Endothelial cell (in vitro differentiated cells): ENCODE measurements around the gene LEF1. TPM values are rescaled to one million over a fixed set of nuclear protein-coding genes. Genes with fewer than 3 reads are reported as not detected.

Source experiments
- DNase-seq: peaks from one replicate; pipeline ENCODE4 v3.0.0; 2021; ENCODE audit warnings: low spot score
- H3K27ac Mint-ChIP-seq: one replicate; pipeline ENCODE4 v1.8.0; 2021; ENCODE audit warnings: mixed read lengths, inconsistent platforms; ENCODE audit not compliant: unreplicated experiment
- H3K27me3 Mint-ChIP-seq: one replicate; pipeline ENCODE4 v1.8.0; 2021; ENCODE audit warnings: mild to moderate bottlenecking, moderate library complexity, mixed read lengths, inconsistent platforms; ENCODE audit not compliant: unreplicated experiment
- H3K36me3 Mint-ChIP-seq: one replicate; pipeline ENCODE4 v1.8.0; 2021; ENCODE audit warnings: mild to moderate bottlenecking, low read depth, mixed read lengths, inconsistent platforms; ENCODE audit not compliant: unreplicated experiment
- H3K4me1 Mint-ChIP-seq: one replicate; pipeline ENCODE4 v1.8.0; 2021; ENCODE audit warnings: mild to moderate bottlenecking, mixed read lengths, inconsistent platforms; ENCODE audit not compliant: unreplicated experiment
- H3K4me3 Mint-ChIP-seq: one replicate; pipeline ENCODE4 v1.8.0; 2021; ENCODE audit warnings: mild to moderate bottlenecking, mixed read lengths, inconsistent platforms; ENCODE audit not compliant: unreplicated experiment
- H3K9me3 Mint-ChIP-seq: one replicate; pipeline ENCODE4 v1.8.0; 2021; ENCODE audit warnings: mixed read lengths, inconsistent platforms; ENCODE audit not compliant: unreplicated experiment
- CTCF ChIP-seq: fragments of 200-600 bp; sonication (generic); IDR thresholded peaks from one replicate; pipeline ENCODE4 v1.5.0; 2021; ENCODE audit warnings: antibody characterized with exemption; ENCODE audit not compliant: unreplicated experiment
- total RNA-seq: library from RNA; stranded (reverse); fragmentation: NEBNext Ultra II Directional; extraction: Animal tissue kit (Norgen Biotek cat#: 25700); gene quantifications from one replicate; pipeline ENCODE4 v1.2.1, GENCODE V29; 2021; ENCODE audit not compliant: unreplicated experiment

The LEF1 gene
- total RNA-seq, 1 donor from 2014 or later = 15.9 TPM

DNA sequence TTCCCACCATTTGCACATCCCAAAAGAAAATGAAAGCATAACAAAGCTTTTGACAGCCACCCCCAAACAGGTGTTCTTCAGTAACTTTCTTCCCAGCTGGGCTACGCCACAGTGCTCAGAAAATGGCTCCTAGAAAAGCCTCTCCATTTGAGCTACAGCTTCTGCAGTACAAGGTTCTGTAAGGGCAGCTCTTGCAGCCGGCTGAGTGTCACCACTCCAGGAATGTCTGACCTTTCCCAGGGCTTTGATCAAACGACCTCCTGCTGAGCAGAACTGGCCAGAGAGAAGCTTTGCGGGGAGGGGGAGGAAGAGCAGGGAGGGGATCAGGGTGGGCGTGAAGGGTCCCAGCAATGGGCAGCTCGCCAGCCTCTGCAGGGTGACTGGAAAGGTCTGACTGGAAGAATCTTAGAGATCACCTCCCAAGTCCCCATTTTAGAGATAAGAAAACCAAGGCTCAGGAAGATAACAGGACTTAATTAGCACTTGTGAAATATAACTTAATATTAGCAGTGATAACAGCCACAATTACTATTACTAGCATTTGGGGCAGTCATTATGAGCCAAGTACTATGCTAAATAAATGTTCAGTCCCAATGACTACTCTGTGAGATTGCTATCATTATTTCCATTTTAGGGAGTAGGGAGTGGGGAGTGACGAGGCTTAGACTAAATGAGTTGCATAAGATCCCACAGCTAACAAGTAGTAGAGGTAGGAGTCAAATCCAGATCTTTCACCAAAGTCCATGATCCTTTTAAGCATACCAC, 51.1 kb downstream of the LEF1 start:
- no peaks in the 10 kb centered on the region for H3K9me3 Mint-ChIP-seq
- H3K27me3 Mint-ChIP-seq = no peaks in the 10 kb centered on the region
- no peaks in the 10 kb centered on the region for H3K36me3 Mint-ChIP-seq
- no peak for TF ChIP-seq CTCF
- H3K4me3 Mint-ChIP-seq = no peak overlapping the region
- H3K4me1 Mint-ChIP-seq = peaks cover 19% of the 10 kb centered on the region
- H3K27ac Mint-ChIP-seq = no peak overlapping the region
- DNase-seq = no peak

GRCh38 chr4:108116423-108117168, 52.1 kb downstream of the LEF1 start:
- no peaks in the 10 kb centered on the region for H3K27me3 Mint-ChIP-seq
- no peaks in the 10 kb centered on the region for H3K9me3 Mint-ChIP-seq
- peaks cover 19% of the 10 kb centered on the region for H3K4me1 Mint-ChIP-seq
- no peak overlapping the region for H3K4me3 Mint-ChIP-seq
- no peak for TF ChIP-seq CTCF
- no peaks in the 10 kb centered on the region for H3K36me3 Mint-ChIP-seq
- DNase-seq = no peak
- H3K27ac Mint-ChIP-seq = no peak overlapping the region

GRCh38 chr4:108115168-108115526, 53.6 kb downstream of the LEF1 start:
- H3K4me1 Mint-ChIP-seq = peaks cover 19% of the 10 kb centered on the region
- DNase-seq = no peak

GRCh38 chr4:108114503-108114902, 54.2 kb downstream of the LEF1 start:
- H3K9me3 Mint-ChIP-seq = no peaks in the 10 kb centered on the region
- peaks cover 19% of the 10 kb centered on the region for H3K4me1 Mint-ChIP-seq
- H3K4me3 Mint-ChIP-seq = no peak overlapping the region
- no peak overlapping the region for H3K27ac Mint-ChIP-seq
- no peak for TF ChIP-seq CTCF
- no peak for DNase-seq
- H3K36me3 Mint-ChIP-seq = no peaks in the 10 kb centered on the region
- no peaks in the 10 kb centered on the region for H3K27me3 Mint-ChIP-seq

More at GRCh38 chr4:108115168-108115526, 53.6 kb downstream of the LEF1 start:
- Mint-ChIP-seq H3K36me3 (no peaks in the 10 kb centered on the region), H3K27me3 (no peaks in the 10 kb centered on the region), H3K27ac (no peak overlapping the region), H3K4me3 (no peak overlapping the region), H3K9me3 (no peaks in the 10 kb centered on the region)
- no peak for TF ChIP-seq CTCF

DNA sequence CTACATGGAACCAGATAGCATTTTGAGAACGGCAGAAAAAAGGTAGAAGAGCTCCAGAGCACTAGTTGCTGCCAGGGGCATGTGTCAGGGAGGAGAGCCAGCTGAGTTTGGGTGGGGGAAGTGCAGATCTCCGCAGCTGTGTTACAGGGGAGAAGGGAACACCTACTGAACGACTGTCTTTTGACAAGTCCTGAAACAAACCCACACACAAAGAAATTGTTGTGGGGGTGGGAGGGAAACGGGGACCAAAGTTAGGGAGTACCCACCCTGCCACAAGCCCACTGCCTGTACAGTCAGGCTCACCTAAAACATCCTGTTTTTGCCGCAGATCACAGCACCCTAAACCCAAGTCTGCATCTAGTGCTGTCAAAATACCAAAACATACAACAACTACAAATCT, 55.5 kb downstream of the LEF1 start:
- Mint-ChIP-seq H3K4me1 (peaks cover 19% of the 10 kb centered on the region), H3K4me3 (no peak overlapping the region), H3K27me3 (no peaks in the 10 kb centered on the region), H3K27ac (no peak overlapping the region), H3K36me3 (no peaks in the 10 kb centered on the region), H3K9me3 (no peaks in the 10 kb centered on the region)
- no peak for DNase-seq
- TF ChIP-seq CTCF = no peak
